LoVo (cell line): ENCODE data around the gene SBK2.

Experiments used
- DNase-seq: peaks from one replicate; pipeline ENCODE4 v3.0.0-alpha.2; 2016; ENCODE audit warnings: low spot score

The SBK2 gene

DNA sequence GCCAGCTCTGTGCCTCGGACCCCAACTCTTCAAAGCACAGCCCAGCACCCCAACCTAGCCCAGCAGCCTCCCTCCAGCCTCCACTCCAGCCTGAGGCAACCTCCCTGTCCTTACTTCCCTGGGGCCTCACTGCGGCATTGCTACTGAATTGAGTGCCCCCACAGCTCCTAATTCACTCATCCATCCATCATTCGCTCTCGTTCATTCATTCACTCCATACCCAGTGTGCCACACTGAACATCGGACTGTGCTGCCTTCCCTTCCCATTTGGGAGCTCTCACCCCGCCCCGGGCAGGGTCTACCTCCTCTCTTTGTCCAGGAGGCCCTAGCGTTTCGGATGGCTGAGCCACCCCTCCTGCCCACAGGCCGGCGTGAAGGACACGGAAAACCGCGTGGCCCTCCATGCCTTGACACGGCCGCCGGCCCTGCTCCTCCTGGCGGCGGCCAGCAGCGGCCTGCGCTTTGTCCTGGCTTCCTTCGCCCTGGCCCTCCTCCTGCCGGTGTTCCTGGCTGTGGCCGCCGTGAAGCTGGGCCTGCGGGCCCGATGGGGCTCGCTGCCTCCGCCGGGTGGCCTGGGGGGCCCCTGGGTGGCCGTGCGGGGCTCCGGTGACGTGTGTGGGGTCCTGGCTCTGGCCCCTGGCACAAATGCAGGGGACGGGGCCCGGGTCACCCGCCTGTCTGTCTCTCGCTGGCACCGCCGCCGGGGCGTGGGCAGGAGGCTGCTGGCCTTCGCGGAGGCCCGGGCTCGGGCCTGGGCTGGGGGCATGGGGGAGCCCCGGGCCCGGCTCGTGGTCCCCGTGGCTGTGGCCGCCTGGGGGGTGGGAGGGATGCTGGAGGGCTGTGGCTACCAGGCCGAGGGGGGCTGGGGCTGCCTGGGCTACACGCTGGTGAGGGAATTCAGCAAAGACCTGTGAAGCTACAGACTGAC, 50.6 kb downstream of the SBK2 start:
- DNase-seq = no peak

DNA sequence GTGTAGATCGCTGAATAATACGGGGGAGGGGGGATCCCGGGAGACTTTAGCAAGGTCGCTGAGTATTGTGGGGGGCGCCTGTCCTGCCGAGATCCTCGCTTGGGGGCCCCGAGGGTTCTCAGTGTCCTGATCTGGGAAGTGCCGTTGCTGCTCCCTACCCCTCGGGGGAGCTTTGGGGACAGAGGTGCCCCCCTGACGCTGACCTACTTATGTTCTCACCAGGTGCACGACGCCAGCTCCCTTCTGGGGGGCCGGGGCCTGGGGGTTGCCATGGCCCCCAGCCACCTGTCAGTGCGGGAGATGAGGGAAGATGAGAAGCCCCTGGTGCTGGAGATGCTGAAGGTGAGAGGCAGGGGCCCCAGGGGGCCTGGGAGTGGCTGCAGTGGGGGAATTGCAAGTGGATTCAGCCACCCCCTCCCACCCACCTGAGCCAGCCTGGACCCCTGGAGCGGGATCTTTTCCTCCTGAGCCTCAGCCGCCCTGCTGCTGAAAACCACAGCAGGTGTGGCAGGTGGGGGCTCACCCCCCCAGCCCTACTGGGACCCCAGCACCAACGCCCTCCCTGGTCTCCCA, 51.4 kb downstream of the SBK2 start:
- DNase-seq = no peak

DNA sequence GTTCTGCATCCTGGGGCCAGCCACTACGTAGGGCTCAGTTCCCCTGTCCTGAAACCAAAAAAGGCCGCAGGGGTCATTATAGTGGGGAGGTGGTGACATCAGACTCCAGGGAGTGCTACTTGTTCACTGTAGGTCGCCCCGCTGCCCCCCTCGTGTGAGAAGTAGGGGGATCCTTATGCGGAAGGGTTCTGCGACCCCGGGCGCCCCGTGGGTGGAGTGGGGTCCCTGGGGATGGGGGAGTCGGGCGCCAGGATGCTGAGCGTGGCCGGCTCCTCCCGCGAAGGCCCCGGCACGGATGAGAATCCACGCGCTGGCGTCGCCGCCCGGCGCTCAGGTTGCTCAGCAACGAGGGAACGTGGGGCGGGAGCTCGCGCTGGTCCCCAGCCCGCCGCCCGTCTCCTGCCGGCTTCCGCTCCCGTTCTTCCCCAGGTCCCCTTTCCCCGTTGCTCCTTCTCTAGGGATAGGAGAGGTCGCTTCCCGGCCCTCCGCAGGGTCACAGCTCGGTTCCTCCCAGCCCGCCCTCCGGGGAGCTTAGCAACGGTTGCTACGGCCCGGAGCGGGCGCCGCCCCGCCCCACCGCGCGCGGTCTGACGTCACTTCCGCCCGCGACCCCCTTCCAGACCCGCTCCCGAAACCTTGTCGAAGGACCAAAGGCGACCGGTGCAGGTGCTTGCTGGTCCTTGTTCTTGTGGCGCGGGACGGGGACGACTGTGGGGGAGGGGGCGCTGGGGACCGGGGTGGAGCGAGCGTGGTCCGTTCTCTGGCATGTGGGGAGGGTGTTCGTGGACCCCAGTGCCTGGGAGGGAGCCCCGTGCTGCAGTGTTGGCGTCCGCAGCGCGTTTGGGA, 52.1 kb downstream of the SBK2 start, which contains the start of gene NAT14:
Gene NAT14, plus strand, starts transcription at position 596 of the 846 bp plus-strand sequence. CDS start 521 bp downstream, outside the sequence.
- peak; percentile 69 for DNase-seq

DNA sequence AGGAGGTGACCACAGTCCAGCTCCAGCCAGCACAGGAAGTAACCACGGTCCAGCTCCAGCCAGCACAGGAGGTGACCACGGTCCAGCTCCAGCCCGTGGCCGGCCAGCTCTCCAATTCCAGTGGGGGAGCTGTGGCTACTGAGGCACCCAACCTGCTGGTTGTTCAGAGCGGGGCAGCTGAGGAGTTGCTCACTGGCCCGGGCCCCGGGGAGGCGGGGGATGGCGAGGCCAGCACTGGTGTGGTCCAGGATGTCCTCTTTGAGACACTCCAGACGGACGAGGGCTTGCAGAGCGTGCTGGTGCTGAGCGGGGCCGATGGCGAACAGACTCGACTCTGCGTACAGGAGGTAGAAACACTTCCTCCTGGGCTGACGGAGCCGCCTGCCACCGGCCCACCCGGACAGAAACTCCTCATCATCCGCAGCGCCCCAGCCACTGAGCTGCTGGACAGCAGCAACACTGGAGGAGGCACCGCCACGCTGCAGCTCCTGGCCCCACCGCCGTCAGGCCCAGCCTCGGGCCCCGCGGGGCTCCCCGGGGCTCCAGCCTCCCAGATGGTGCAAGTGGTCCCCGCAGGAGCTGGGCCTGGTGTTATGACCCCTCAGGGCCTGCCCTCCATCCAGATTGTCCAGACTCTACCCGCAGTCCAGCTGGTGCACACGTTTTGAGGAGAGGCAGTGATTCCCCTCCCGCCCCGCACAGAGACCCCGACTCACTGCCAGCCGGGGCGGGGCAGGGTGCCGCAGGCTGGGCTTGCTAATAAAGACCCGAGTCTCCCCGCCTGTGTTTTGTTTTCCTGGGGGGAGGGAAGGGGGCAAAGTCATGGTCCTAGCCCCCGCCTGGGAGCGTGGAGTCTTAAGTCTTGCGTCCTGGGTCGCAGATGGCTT, 53.0 kb downstream of the SBK2 start:
- DNase-seq = no peak

- DNase-seq = no peak
These were observed 53.8 kb downstream of the SBK2 start for GRCh38 chr19:55482967-55483705.

- DNase-seq = no peak
These were observed 54.6 kb downstream of the SBK2 start for GRCh38 chr19:55482156-55482961.

DNA sequence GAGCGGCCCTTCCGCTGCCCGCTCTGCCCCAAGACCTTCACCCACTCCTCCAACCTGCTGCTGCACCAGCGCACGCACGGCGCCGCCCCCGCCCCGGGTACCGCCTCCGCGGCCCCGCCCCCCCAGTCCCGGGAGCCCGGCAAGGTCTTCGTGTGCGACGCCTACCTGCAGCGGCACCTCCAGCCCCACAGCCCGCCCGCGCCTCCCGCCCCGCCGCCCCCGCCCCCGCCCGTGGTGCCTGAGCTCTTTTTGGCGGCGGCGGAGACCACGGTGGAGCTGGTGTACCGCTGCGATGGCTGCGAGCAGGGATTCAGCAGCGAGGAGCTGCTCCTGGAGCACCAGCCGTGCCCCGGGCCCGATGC, 55.2 kb downstream of the SBK2 start:
- DNase-seq = no peak

- DNase-seq = no peak
These were observed 55.7 kb downstream of the SBK2 start for GRCh38 chr19:55481148-55481793.

DNA sequence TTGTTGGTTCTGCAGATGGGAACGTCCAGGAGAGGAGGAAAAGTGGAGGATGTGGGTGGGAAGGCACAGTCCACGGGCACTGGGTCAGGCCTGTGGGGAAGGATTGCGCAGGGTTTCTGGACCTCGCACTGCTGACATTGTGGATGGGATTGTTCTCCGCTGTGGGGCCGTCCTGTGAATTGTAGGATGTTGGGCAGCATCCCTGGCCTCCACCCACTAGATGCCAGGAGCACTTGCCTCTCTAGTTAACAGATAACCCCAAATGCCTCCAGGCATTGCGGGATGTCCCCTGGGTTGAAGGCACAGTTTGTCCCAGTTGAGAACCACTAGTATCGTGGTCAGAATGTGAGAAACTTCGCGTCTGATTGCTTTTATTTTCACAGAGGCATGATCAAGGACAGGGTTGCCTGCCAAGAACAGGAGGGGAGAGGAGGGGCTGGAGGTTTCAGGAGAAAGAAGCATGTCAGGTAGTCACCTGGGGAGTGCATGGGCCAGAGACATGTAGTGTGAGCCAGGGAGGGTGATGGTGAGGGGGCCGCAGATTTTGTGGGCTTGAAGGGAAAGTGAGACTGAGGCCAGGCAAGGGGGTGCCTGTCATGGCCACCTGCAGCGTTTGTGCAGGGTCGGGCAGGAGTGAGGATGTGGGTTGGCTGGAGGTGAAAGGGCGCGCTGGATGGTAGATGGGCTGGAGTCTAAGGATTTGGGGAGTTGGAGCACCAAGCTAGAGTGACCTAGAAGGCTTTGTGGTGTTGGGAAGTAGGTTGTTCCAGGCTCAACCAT, 57.3 kb downstream of the SBK2 start:
- DNase-seq = no peak

- DNase-seq = no peak
These were observed 57.9 kb downstream of the SBK2 start for GRCh38 chr19:55479045-55479444.
